Gastroesophageal sphincter (tissue), 3 donors: Measurements from ENCODE around the gene TNNI3K.

Experiments used
- CTCF ChIP-seq, 4 experiments: fragments of 200-600 bp in 2 of 4; fragments of 450-650 bp in 2 of 4; sonication (generic) in 1 of 4; IDR thresholded peaks; one replicate each; pipeline ENCODE4 v1.5.1; 2017 to 2019; ENCODE audit warnings: antibody characterized with exemption in 4 of 4, mild to moderate bottlenecking in 2 of 4, moderate library complexity in 2 of 4
- EP300 ChIP-seq: sonication (generic); formaldehyde crosslinking; IDR thresholded peaks from one replicate; pipeline ENCODE4 v1.6.1; 2017; ENCODE audit warnings: antibody characterized with exemption, mild to moderate bottlenecking
- POLR2A ChIP-seq, 2 donors: fragments of 450-650 bp; IDR thresholded peaks; one replicate each; pipeline ENCODE4 v1.6.1; 2017; ENCODE audit warnings: antibody characterized with exemption in 2 of 2, mild to moderate bottlenecking in 2 of 2, moderate library complexity in 1 of 2
- POLR2AphosphoS5 ChIP-seq: sonication (generic); formaldehyde crosslinking; IDR thresholded peaks from one replicate; pipeline ENCODE4 v1.6.1; 2017; ENCODE audit warnings: antibody characterized with exemption

- TF ChIP-seq CTCF (IDR thresholded peaks at IDR 0.05) (no peak), POLR2AphosphoS5 (no peak), EP300 (no peak), POLR2A (IDR thresholded peaks at IDR 0.05) (no peak)
Measured at GRCh38 chr1:74193908-74194307, 41.3 kb upstream of the TNNI3K start.
